ENCODE measurements around the gene SAA2.
"Not testable (repeated sequence)": the region's sequence is repeated elsewhere in the genome, so short reads cannot be mapped to it uniquely, and the experiment has no call there.

The SAA2 gene

DNA sequence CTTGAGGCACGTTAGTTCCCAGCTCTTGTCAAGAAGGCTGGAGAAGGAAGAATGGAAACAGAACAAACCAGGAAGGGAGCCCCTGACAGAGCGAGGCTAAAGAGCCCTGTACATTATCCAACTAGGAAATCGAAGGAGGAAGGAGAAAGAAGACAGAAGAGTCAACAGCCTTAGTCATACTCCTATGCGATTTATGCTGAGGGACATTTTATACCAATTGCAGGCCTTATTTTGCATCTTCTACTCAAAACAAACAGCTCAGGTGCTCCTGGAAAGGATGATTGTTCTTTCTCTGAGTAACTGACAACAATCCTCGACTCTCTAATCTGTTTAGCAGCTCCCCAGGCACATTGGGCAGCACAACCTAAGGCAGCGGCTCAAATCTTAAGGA is 1.3 kb downstream of the SAA2 start:
- not testable (repeated sequence) for DNase-seq

DNA sequence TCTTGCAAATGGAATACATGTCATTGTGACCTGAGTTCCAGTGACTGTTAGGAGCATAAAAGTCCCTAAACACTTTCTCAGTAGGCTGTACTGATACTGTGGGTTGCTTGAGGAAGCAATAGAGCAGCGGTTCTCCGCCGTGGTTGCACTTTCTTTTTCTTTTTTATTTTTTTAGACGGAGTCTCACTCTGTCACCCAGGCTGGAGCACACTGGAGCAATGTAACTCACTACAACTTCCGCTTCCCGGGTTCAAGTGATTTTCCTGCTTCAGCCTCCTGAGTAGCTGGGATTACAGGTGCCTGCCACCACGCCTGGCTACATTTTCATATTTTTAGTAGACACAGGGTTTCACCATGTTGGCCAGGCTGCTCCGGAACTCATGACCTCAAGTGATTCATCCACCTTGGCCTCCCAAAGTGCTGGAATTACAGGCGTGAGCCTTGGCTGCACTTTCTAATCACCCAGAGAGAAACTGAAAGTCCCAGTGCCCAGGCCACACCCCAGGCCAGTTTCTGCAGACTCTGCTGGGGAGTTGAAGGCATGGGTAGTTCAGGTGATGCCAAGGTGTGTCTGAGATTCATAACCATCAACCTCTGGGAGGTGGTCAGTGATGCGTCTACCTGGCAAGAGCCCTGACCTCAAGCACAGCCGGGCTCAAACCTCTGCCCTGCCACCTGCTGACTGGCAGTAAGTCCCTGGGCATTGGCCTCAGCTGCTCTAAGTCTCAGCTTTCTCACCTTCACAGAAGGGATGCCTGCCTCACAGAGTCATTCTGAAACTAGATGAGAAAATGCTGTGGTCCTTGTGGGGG is 1.9 kb downstream of the SAA2 start:
- DNase-seq, result peak; percentile 23

DNA sequence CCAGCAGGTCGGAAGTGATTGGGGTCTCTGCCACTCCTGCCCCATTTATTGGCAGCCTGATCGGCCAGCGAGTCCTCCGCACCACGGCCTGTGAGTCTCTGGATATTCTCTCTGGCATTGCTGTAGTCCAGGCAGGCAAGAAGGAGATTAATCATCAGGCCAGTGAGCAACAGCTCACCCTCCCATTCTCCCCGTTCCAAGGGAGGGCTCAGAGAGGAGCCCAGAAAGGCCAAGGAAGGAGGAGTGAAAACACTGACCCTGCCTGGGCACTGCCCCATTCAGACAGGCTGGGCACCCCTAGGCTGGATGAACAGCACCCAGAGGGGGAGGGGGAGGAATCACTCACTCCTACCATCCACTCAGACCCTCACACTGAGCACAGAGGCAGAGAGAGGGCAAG is 3.1 kb downstream of the SAA2 start:
- DNase-seq, result no peak

DNA sequence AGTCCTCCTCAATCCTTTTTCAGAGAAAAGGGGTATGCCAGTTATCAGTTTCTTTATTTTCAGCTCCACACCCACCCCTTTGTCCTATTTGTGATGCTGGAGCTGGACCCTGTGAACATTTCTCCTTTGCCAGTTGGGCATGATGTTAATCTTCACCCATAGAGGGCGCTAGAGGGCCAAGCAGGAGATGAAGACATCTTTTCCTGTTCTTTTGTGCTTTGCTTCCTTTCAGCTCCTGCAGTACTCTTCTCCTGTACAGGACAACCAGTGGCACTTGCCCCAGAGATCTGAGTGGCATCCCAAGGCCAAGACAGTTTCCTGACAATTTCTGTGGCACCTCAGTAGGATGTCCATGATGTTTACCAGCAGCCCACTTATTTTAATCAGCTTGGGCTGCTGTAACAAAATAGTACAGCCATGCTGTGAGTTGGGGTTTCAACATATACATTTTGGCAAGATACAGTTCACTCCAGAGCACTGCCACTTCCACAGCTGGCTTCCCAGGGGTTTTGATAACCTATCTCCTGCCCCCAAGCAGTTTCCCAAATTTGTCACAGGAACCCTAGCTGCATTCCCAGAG is 4.6 kb downstream of the SAA2 start:
- DNase-seq, result peak; percentile 73

DNA sequence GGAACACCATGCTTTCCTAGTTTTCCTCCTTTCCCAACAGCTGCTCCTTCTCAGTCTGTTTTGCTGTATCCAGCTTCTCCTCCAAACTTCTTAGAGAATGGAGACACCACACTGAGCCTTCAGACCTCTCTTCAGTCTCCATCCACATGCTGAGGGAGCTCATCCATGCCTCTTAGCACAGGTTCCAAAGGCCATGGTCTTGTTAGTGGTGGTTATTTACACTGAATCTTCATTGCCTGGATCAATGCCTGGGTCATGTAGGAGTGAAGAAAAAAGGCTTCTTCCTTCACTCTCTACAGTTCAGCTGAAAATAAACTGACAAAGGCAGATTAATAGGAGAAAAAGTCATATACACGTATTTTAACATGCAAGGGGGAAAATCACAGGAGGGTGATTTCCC is 8.8 kb downstream of the SAA2 start:
- DNase-seq, result no peak

DNA sequence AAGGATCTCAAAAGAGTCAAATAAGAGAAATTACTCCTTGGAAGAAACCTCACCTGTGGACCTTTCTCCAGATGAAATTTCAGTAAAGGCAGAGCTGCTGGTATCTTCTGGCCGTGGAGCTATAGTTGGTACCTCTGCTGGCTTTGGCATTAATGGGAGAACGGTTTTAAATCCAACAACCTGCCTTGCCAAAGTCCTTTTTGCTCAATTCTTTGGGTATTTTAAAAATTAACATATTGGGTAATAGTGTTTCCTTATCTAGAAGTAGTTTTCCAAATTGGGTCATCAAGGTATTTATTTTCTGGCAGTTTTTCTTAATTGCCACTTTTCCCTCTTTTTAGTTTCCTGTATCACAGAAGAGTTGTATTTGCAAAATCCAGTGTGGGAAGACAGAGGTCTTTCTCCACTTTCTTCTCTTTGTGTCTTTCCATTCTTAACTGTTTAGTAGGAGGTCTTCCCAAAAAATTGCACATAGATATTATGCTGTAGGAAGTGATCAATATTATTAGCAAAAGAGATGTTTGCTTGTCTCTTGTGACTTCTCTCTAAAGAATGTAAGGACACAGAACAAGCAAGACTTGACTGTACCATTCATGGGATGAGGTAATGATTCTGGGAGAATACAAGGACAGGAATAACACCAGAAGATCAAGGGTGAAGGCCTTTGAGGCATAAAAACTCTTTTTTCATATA is 11.7 kb downstream of the SAA2 start, which contains the start of gene SAA4:
Gene SAA4, minus strand, starts transcription at position 139 of the 693 bp plus-strand sequence. CDS start 876 bp downstream, outside the sequence.
- DNase-seq, result no peak

DNA sequence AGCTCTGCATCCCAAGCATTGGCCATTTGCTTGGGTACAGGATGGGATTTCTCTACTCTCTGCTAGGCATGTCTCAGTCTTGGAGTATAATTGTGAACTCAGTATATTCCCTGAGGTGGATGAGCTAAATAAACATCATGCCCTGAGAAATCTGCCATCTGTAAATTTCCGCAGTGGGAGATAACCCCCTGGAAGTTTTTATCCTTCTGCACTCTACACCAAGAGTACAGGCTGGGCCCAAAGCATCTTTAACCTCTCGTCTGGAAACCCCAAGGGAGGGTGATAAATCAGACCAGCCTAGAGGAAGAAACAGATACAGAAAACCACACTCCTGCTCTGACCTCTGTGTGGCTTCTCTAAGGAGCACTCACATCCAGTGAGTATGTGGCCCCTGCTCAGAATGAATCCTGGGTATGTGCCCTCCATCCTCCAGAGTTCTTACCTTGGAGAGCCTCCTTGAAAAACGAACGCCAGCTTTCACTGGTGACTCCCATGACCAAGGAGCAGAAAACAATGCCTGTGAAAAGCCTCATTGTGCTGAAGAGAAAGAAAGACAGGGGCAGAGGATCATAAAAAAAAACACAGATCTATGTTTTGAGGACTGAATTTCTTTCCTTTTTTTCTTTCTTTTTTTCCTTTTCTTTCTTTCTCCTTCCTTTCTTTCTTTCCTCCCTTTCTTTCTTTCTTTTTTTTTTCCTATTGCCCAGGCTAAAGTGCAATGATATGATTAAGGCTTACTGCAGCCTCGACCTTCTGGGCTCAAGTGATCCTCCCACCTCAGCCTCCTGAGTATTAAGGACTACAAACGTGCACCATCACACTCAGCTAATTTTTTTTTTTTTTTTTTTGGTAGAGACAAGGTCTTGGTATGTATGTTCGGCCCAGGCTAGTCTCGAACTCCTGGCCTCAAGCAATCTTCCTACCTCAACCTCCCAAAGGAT is 12.8 kb downstream of the SAA2 start:
- no peak for DNase-seq

DNA sequence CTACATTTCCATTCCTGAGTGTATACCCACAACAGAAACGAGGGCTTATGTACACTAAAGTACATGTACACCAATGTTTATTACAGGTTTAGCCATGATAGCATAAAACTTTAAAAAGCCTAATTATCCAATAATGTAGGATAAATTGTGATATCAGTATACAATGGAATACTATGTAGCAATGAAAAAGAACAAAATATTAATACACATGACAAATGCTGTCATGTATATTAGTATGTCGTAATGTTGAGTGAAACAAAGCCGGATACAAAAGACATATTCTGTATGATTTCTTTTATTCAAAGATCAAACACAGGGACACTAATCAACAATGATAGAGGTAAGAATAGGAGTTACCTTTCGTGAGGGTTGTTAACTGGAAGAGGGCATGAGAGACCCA is 14.6 kb downstream of the SAA2 start:
- DNase-seq, result no peak

DNA sequence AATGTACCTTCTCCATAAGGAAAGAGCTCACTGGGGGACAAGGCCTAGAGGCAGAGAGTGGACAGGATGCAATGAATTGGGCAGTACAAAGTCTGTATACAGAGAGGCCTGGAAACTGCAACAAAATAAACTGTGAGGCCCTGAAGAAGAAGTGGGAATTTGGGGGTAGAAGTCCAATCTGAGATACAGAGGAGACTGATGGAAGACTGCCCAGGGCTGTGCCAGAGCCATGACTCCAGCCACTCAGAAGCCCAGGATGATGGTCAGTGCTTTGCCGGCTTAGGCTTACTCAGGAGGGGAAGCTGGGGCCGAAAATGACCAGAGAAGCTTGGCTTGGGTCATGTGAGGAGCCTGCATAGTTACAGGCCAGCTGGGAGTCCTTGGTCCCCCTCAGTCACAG is 17.6 kb downstream of the SAA2 start:
- no peak for DNase-seq

DNA sequence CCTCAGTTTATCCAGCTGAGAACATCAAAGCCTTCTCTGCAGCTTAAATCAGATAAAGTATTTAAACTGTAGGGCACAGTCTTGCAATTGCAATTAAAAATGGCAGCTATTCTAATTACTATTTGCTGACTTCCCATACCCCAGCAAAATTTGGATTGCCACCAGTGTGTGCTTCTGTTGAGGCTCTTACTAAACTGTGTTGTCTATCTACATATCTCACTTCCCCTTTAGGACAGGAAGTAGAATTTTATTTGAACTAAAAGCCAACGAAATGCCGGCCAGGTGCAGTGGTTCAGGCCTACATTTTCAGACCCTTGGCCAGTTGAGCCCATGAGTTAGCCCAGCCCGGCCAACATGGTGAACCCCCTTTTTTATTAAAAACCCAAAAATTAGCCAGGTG is 19.0 kb downstream of the SAA2 start:
- no peak for DNase-seq

DNA sequence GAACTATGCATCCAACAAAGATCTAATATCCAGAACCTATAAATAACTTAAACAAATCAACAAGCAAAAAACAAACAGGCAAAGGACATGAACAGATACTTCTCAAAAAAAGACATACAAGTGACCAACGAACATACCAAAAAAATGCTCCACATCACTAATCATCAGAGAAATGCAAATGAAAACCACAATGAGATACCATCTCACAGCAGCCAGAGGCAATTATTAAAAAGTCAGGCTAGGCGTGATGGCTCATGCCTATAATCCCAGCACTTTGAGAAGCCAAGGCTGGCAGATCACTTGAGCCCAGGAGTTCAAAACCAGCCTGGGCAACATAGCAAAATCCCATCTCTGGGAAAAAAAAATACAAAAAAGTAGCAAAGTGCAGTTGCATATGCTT is 22.6 kb downstream of the SAA2 start:
- DNase-seq, result no peak

DNA sequence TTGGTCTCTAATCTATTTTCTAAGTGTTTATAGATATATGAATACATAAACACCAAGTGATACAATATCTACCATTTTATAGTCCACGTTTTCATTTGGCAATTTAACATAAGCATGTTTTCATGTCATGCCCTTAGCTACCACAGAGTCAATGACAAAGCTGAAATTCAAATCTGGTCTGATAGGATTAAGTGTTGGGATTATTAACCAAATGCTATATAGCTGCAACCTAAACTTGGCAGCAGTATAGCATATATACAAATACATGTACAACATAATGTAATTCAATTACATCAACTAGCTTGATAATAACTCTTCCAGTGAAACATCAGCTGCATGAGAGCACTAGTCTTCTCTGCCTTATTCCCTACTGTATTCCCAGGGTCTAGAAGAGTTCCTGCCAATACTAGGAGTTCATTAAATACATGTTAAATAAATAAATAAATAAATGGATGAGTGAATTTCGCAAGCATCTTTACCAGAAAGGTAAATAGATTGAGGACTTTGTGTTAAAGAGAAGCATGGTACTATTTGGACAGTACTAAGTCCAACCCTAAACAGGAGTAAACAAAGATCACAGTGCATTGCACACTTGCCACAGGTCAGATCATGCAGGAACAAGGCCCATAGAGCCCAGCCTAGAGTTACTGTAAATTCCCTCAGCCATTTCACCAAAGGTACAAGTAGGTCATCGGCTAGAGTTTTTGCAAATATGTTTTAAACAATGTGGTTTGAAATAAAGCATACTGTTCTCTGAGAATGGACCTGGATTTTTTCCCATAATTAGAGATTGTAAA is 24.7 kb downstream of the SAA2 start:
- DNase-seq, result no peak

DNA sequence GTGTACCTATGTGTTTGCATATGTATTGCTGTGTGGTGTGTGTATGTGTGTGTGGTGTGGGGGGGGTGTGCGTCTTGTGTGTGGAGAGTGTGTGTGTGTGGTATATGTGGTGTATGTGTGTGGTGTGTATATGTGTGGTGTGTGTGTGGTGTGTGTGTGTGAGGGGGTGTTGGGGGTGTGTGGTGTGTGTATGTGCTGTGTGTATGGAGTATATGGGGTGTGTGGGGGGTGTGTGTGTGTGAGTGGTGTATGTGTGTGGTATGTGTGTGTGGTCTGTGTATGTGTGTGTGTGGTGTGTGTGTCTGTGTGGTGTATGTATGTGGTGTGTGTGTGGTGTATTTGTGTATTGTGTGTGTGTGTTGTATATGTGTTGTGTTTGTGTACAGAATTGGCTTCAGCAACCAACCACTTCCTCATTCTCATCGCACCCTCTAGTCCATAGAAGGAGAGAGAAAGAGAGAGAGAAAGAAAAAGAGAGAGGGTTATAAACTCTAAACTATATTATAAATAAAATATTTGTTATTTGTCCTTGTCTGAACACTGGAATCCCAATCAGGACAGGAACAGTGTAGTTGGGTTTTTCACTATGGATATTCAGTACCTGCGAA is 25.6 kb downstream of the SAA2 start:
- no peak for DNase-seq

DNA sequence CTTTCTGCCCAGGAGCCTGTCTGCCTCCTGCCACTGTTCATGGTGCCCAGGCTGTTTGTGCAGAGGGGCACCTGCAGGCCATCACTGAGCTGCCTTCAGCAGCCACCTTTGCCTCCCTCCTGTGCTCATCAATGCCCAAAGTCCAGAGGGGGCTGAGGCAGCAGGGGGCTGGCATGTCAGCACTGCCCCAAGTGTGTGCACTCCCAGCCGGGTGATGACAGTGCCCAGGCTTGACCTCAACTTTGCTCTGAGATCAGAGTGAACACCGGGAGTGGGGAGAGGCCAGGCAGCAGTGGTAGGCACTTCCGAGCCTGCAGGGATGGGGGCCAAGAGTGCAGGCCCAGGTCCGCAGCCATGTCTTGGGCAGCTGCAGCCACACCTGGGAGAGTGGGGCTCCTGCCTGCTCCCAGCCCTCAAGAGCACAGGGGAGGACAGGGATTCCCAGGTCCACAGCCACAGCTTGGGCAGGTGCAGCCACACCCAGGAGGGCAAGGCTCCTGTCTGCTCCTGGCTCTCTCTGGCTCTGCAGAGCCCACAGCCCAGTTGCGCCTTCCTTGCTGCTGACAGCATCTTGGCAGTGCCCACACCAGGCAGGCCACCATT is 27.1 kb downstream of the SAA2 start:
- no peak for DNase-seq

DNA sequence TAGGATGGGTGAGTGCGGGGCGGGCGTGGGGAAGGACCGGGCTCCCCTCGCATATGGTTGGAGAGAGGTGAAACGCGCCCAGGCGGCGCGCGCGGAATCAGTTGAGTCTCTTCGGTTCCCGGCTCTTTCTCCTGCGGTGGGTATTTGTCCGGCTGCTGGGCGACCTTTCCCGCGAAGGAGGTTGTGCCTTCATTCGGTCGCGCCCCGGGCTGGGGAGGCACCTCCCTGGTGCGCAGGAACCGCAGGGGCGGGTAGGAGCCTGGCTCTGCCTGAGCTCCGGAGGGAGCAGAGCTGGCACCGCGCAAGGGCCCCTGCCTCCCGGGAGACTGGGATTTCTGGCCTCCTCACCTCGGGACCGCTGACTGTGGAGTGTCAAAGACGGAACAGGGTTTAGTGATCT is 39.4 kb downstream of the SAA2 start:
- no peak for DNase-seq

DNA sequence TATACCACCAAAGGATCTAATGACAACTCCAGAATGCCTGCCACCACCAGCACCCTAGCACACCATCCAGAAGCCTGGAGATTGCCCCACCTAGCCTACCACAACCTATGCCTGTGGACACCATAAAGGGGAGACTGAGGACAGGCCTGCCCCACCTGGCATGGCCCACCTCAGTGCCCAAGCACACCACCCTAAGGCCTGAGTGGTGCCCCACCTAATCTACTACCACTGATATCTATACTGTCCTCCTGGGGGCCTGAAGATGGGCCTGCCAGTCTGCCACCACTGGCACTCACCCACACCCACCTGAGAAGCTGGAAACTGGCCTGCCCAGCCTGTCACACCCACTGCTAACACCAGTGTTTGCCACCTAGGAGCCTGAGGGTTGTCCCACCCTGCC is 43.7 kb downstream of the SAA2 start:
- DNase-seq, result no peak

DNA sequence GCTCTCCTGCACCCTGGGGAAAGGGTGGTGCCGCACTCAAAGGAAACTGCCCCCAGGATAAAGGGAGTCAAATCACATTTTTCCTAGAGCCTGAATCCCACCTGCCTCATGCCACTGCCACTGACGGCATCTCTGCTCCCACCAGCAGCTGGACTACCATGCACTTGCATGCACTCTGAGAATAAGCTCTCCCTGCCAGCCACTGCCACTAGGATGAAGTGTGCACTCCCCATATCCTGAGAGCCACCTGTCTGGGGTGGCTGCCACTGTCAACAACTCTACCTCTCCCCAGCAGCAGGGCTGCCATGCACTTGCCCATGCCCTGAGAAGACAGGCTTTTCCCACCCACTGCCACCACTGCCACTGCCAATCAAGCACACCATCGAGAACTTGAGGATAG is 44.2 kb downstream of the SAA2 start:
- DNase-seq, result no peak

DNA sequence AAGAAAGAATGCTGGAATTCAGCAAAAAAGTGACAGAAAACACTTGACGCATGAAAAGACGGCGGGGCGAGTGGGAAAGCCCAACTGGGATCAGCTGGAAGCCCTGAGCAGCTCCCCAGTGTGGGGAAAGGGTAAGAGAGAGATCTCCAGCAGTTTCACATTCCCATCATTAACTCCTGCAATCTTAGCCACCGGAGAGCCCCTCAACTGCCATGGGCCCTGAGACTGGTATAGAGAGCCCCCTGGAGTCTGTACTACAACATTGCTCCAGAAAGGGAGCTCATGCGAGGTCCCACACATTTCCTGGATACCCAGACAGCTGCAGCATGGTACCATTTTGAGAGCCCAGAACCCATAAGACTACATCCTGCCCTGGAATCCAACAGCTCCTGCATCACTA is 44.7 kb downstream of the SAA2 start:
- DNase-seq, result peak; percentile 8

DNA sequence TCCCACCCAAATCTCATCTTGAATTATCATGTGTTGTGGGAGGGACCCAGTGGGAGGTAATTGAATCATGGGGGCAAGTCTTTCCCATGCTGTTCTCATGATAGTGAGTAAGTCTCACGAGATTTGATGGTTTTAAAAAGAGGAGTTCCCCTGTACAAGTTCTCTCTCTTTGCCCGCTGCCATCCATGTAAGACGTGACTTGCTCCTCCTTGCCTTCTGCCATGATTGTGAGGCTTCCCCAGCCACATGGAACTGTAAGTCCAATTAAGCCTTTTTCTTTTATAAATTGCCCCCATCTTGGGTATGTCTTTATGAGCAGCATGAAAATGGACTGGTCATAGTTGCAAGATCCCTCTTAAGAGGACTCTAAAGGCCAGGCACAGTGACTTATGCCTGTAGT is 50.7 kb downstream of the SAA2 start:
- DNase-seq, result not testable (repeated sequence)

DNA sequence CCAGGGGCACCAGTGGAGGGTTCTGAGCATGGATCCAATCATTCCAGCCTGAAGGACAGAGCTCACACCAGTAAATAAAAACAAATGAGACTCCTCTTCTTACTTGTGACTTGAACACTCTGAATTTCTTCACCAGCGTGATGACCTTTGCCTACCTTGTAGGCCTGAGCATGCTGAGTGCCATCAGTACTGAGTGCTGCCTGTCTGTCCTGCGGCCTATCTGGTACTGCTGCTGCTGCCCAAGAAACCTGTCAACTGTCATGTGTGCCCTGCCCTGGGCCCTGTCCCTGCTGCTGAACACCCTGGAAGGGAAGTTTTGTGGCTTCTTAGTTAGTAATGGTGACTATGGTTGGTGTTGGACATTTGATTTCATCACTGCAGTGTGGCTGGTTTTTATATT is 51.9 kb downstream of the SAA2 start:
- DNase-seq, result no peak

All from activated CD4-positive, alpha-beta T cell treated with anti-CD3 and anti-CD28 coated beads for 48 hours (primary cell).